ENCODE results near the gene TEP1. TPM values are rescaled to one million over a fixed set of nuclear protein-coding genes. Genes with fewer than 3 reads are reported as not detected.
A peak's percentile ranks its signal among the peaks of the same experiment; 100 is the strongest.

The TEP1 gene
- polyA plus RNA-seq, 3 donors = 2.3 to 78.9 (median 7.1) TPM

- Mint-ChIP-seq H3K9me3 (peaks cover 0 to 2% (median 0%) of the 10 kb centered on the region in 7 donors), H3K27me3 (ENCODE audit: low read depth in 3 of 3) (peaks cover 1 to 5% (median 4%) of the 10 kb centered on the region in 3 donors), H3K4me3 (no peak overlapping the region), H3K27ac (peak overlapping the region in 1 of 7 donors; percentile 76), H3K36me3 (no peaks in the 10 kb centered on the region), H3K4me1 (peaks cover 24% of the 10 kb centered on the region)
- H3K4me3 ChIP-seq (replicated peaks in 1 of 3; ENCODE audit: low read depth in 2 of 3, low read length in 3 of 3) = no peak overlapping the region
- no peaks in the 10 kb centered on the region for H4K20me1 ChIP-seq (ENCODE audit: insufficient read depth, low read length)
- H3K79me2 ChIP-seq (ENCODE audit: insufficient read depth, low read length) = peaks cover 38% of the 10 kb centered on the region
- no peak overlapping the region for H2AFZ ChIP-seq (ENCODE audit: insufficient read depth, low read depth, low read length, poor library complexity, severe bottlenecking)
- no peak overlapping the region for H3K27ac ChIP-seq (ENCODE audit: low read depth in 1 of 2, low read length in 2 of 2)
- no peak overlapping the region for H3K4me2 ChIP-seq (replicated peaks; ENCODE audit: extremely low read depth, low read length, poor library complexity, severe bottlenecking)
- no peak for DNase-seq
- WGBS (ENCODE audit: insufficient coverage) = no CpG with 5 or more reads among the region's 7 CpGs
- H3K9me3 ChIP-seq (replicated peaks in 1 of 2; ENCODE audit: control insufficient read depth in 1 of 2, insufficient read depth in 1 of 2, low read length in 2 of 2) = no peaks in the 10 kb centered on the region
- no peak for TF ChIP-seq CTCF (IDR thresholded peaks at IDR 0.05)
- H3K9ac ChIP-seq (ENCODE audit: insufficient read depth, low read length, poor library complexity, severe bottlenecking) = no peak overlapping the region
- peaks cover 13 to 17% of the 10 kb centered on the region in 2 donors for H3K4me1 ChIP-seq (ENCODE audit: control insufficient read depth in 1 of 2, insufficient read depth in 2 of 2, low read length in 2 of 2)
- intact Hi-C loops (cut with micrococcal nuclease) = no loop called here
- peaks cover 0 to 3% of the 10 kb centered on the region in 2 donors for H3K36me3 ChIP-seq (replicated peaks in 1 of 2; ENCODE audit: control insufficient read depth in 1 of 2, insufficient read depth in 2 of 2, low read length in 2 of 2)
- no peaks in the 10 kb centered on the region for H3K27me3 ChIP-seq (ENCODE audit: control insufficient read depth in 2 of 2, insufficient read depth in 2 of 2, low read length in 2 of 2)
Measured at GRCh38 chr14:20334017-20334416, 79.3 kb downstream of the TEP1 start.

GRCh38 chr14:20333494-20333841 is 79.8 kb downstream of the TEP1 start:
- H2AFZ ChIP-seq (ENCODE audit: insufficient read depth, low read depth, low read length, poor library complexity, severe bottlenecking) = peak overlapping the region; percentile 86
- peak overlapping the region in 1 of 2 donors; percentile 65 for H3K27ac ChIP-seq (ENCODE audit: low read depth in 1 of 2, low read length in 2 of 2)
- peaks cover 0 to 8% of the 10 kb centered on the region in 2 donors for H3K36me3 ChIP-seq (replicated peaks in 1 of 2; ENCODE audit: control insufficient read depth in 1 of 2, insufficient read depth in 2 of 2, low read length in 2 of 2)
- peaks cover 13 to 17% of the 10 kb centered on the region in 2 donors for H3K4me1 ChIP-seq (ENCODE audit: control insufficient read depth in 1 of 2, insufficient read depth in 2 of 2, low read length in 2 of 2)
- no peaks in the 10 kb centered on the region for H4K20me1 ChIP-seq (ENCODE audit: insufficient read depth, low read length)
- Mint-ChIP-seq H3K9me3 (peaks cover 0 to 2% (median 0%) of the 10 kb centered on the region in 7 donors), H3K27me3 (ENCODE audit: low read depth in 3 of 3) (peaks cover 0 to 2% (median 1%) of the 10 kb centered on the region in 3 donors), H3K4me1 (peaks cover 24% of the 10 kb centered on the region), H3K4me3 (peak overlapping the region; percentile 92 to 97), H3K27ac (peak overlapping the region in 3 of 7 donors; percentile 50 to 91 (median 71)), H3K36me3 (no peaks in the 10 kb centered on the region)
- peaks cover 38% of the 10 kb centered on the region for H3K79me2 ChIP-seq (ENCODE audit: insufficient read depth, low read length)
- no peak for TF ChIP-seq CTCF (IDR thresholded peaks at IDR 0.05)
- H3K27me3 ChIP-seq (ENCODE audit: control insufficient read depth in 2 of 2, insufficient read depth in 2 of 2, low read length in 2 of 2) = no peaks in the 10 kb centered on the region
- WGBS (ENCODE audit: insufficient coverage) = 0% methylated on average over 2 of the region's 3 CpGs
- peak overlapping the region; percentile 43 to 82 (median 79) for H3K4me3 ChIP-seq (replicated peaks in 1 of 3; ENCODE audit: low read depth in 2 of 3, low read length in 3 of 3)
- H3K4me2 ChIP-seq (replicated peaks; ENCODE audit: extremely low read depth, low read length, poor library complexity, severe bottlenecking) = peak overlapping the region; percentile 79
- H3K9ac ChIP-seq (ENCODE audit: insufficient read depth, low read length, poor library complexity, severe bottlenecking) = peak overlapping the region; percentile 45
- DNase-seq = no peak
- no peaks in the 10 kb centered on the region for H3K9me3 ChIP-seq (replicated peaks in 1 of 2; ENCODE audit: control insufficient read depth in 1 of 2, insufficient read depth in 1 of 2, low read length in 2 of 2)
- intact Hi-C loops (cut with micrococcal nuclease) = no loop called here

All from CD14-positive monocyte (primary cell).